Fibroblast of skin of left biceps (primary cell): Measurements from ENCODE around the gene SGCD.

ENCODE experiments used
- DNase-seq, 2 experiments: peaks; one replicate each; pipeline ENCODE4 v3.0.0-alpha.2; 2013; ENCODE audit warnings: low read depth in 2 of 2

The SGCD gene

DNA sequence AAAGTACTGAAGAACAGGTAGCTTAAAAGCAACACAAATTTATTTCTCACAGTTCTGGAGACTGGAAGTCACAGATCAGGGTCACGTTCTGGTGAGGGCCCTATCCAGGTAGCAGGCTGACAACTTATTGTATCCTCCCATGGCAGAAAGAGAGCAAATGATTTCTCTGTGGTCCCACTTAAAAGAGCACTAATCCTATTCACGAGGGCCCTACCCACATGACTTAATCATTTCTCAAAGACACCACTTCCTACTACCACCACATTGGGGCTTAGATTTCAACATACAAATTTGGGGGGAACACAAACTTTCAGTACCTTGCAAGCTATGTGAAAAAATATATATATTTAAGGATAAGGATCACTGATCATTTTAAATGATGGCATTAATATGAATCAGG, 447.3 kb downstream of the SGCD start:
- DNase-seq = no peak

- no peak for DNase-seq
Measured at GRCh38 chr5:156778139-156778706, 451.3 kb downstream of the SGCD start.

- no peak for DNase-seq
Measured at GRCh38 chr5:156778752-156779151, 451.8 kb downstream of the SGCD start.

DNA sequence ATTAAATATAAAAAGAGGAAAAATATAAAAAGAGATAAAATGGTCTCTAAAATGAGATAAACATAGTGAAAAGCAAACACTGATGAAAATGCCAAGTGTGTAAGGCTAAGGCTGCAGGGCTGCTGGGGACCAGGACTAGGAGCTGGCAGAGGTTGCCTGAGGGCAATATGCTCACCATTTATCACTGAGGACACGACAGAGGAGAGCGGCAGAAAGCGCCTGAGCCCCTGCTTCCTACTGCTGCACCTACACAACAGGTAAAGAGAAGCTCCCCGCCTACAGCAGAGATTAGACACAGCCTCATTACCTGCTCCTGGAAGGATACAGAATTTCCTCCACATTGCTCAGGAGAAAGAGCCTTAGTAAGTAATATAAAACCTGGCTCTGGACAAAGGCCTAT, 452.5 kb downstream of the SGCD start:
- DNase-seq = no peak

GRCh38 chr5:156783092-156783491, 456.1 kb downstream of the SGCD start:
- no peak for DNase-seq

DNA sequence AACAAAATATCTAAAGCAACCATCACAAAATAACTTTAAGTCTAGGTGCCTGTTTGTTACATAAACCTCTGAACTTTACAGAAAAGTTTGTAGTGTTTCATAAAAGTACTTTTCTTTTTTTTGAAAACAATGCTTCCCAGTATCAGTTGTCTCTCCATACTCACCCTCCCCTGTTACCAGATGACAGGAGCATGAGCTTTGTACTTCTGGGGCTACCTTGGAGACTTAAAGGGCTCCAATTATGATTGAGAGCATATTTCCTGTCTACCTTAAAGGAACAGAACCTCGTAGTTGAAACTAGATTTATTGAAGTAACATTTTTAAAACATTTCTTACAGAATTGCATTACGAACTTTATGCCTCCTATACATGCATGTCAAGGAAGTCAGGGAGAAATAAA, 467.7 kb downstream of the SGCD start:
- DNase-seq = no peak

GRCh38 chr5:156798201-156798600, 471.2 kb downstream of the SGCD start:
- no peak for DNase-seq

DNA sequence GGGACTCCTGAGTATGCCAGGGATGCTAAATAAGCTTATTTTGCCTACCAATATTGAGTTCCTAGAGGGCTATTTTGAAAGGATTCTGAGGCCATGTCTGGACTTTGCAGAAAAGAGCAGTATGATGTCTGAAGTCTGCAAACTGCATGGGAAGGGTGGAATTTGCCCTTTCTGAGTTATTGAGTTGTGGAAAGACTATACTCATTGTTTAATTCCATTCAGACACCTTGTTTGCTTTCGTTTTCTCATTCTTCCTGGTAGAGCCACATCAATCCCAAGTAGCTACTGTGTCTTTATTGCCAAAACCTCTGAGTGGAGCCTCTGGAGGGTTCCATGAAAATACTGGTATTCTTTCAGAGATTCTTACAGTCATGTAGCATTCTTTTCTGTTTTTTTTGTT, 472.2 kb downstream of the SGCD start:
- no peak for DNase-seq

DNA sequence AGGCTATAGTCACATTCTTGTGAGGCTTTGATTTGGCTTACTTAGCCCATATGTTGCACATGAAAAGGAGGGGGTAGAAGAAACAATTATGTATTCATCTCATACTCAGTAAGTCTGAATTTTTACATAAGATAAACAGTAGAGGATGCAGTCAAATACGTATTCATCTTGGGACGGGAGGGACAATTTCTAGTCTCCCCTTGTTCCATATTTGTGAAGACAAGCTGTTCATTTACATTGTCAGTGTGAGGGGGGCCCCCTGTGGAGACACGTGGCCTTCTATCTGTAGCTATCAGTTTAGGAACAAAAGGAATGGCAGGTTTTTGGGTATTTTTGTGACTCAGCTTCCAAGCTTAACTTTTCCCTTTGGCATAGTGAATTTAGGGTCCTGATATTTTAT, 474.0 kb downstream of the SGCD start:
- DNase-seq = no peak

GRCh38 chr5:156802501-156802900, 475.5 kb downstream of the SGCD start:
- no peak for DNase-seq

DNA sequence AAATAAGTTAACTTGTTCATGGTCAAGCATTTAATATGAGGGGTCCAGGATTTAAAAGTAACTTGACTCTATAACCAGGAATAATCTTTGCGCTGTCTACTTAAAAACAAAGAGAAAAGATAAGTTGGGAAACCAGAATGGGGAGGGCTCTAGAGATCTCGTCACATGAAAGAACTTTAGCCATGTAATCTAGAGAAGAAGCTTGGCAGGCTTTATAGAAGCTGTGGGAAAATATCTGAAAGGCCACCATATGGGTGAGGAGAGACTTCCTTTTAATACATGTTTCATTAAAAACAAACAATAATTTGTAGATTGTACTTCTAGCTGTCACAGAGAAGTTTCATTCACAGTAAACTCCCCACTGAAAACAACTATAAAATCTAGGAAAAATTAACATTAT, 476.4 kb downstream of the SGCD start:
- no peak for DNase-seq

DNA sequence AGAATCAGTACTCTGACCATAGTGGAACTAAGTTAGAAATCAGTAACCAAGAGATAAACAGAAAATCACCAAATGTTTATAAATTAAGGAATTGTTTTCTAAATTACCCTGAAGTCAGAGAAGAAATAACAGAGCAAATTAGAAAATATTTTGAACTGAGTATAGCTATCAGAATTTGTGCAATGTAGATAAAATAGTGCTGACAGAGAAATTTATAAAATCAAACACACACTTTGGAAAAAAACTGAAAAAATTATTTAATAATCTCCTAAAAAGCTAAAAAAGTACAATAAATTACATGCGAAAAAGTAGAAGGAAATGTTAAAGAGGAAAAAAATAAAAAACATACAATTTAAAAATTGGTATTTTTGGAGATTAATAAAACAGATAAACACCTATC, 486.0 kb downstream of the SGCD start:
- no peak for DNase-seq

DNA sequence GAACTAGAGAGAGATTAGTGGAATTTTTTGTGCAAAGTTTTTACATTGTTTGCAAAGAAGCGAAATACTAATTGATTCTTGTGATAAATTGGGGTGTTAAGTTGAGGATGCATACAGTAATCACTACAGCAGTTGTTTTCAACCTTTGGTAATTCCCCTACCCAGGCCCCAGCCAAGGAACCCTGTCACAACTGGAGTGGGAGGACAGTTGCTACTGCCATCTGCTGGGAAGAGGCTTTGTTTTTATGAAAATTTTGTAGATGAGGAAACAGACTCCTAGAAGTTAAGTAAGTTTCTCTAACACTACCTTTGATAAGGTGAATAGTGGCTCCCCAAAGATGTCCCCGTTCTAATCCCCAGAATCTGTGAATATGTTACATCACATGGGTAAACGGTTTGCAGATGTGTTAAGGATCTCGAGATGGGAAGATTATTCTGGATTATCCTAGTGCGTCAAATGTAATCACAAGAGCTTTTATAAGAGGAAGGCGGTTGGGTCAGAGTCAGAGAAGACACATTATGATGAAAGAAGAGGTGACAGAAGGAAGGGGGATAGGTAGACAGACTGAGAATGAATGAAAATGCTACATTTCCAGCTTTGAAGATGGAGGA, 489.1 kb downstream of the SGCD start:
- peak; percentile 6 to 11 for DNase-seq
